Neural progenitor cell (in vitro differentiated cells): ENCODE measurements around the gene ARHGAP9. TPM values are rescaled to one million over a fixed set of nuclear protein-coding genes. Genes with fewer than 3 reads are reported as not detected.

Experiments
- DNase-seq: peaks from one replicate; pipeline ENCODE4 v3.0.0-alpha.2; 2016; ENCODE audit warnings: low spot score
- H2AFZ ChIP-seq: fragments of 200-600 bp; sonication (generic); replicated peaks from 2 replicates; pipeline ENCODE4 v1.6.1; 2016; ENCODE audit warnings: antibody characterized with exemption
- H3F3A ChIP-seq: fragments of 200-600 bp; sonication (generic); 2 replicates; pipeline ENCODE4 v1.6.1; 2016; ENCODE audit warnings: antibody characterized with exemption, low read depth
- H3K27ac ChIP-seq: fragments of 200-600 bp; sonication (generic); 2 replicates; pipeline ENCODE4 v1.5.1; 2016; ENCODE audit warnings: mild to moderate bottlenecking
- H3K27me3 ChIP-seq: fragments of 200-600 bp; sonication (generic); 2 replicates; pipeline ENCODE4 v1.6.1; 2016; ENCODE audit warnings: mild to moderate bottlenecking, moderate library complexity
- H3K36me3 ChIP-seq: fragments of 200-600 bp; sonication (generic); 2 replicates; pipeline ENCODE4 v1.5.1; 2016
- H3K4me1 ChIP-seq: fragments of 200-600 bp; sonication (generic); 2 replicates; pipeline ENCODE4 v1.6.1; 2016; ENCODE audit warnings: mixed run types
- H3K4me2 ChIP-seq: fragments of 200-600 bp; sonication (generic); 2 replicates; pipeline ENCODE4 v1.6.1; 2016
- H3K4me3 ChIP-seq: fragments of 200-600 bp; sonication (generic); 2 replicates; pipeline ENCODE4 v1.5.1; 2016
- H3K79me2 ChIP-seq: fragments of 200-600 bp; sonication (generic); 2 replicates; pipeline ENCODE4 v1.6.1; 2016; ENCODE audit warnings: low read depth
- H3K9ac ChIP-seq: fragments of 200-600 bp; sonication (generic); 2 replicates; pipeline ENCODE4 v1.6.1; 2016
- H3K9me3 ChIP-seq: fragments of 200-600 bp; sonication (generic); 2 replicates; pipeline ENCODE4 v1.5.1; 2016; ENCODE audit warnings: low read depth
- H4K20me1 ChIP-seq: fragments of 200-600 bp; sonication (generic); 2 replicates; pipeline ENCODE4 v1.6.1; 2016; ENCODE audit warnings: low read depth
- H3K27ac Mint-ChIP-seq: 3 replicates; pipeline ENCODE4 v1.8.0; 2021; ENCODE audit warnings: mixed read lengths
- H3K27me3 Mint-ChIP-seq: 2 replicates; pipeline ENCODE4 v1.8.0; 2022; ENCODE audit warnings: low read depth, mild to moderate bottlenecking, inconsistent platforms, moderate library complexity, mixed read lengths; ENCODE audit not compliant: insufficient read depth
- H3K36me3 Mint-ChIP-seq: 3 replicates; pipeline ENCODE4 v1.8.0; 2021; ENCODE audit warnings: mixed read lengths
- H3K4me1 Mint-ChIP-seq: 3 replicates; pipeline ENCODE4 v1.8.0; 2021; ENCODE audit warnings: mixed read lengths
- H3K4me3 Mint-ChIP-seq: 3 replicates; pipeline ENCODE4 v1.8.0; 2021; ENCODE audit warnings: mild to moderate bottlenecking, moderate library complexity, mixed read lengths
- H3K9me3 Mint-ChIP-seq: 3 replicates; pipeline ENCODE4 v1.8.0; 2020; ENCODE audit warnings: mixed read lengths
- EZH2 ChIP-seq: fragments of 200-600 bp; sonication (generic); IDR thresholded peaks from 2 replicates; pipeline ENCODE4 v1.6.1; 2017; ENCODE audit warnings: antibody characterized with exemption, mild to moderate bottlenecking, moderate library complexity
- EZH2phosphoT487 ChIP-seq: fragments of 200-600 bp; sonication (generic); IDR thresholded peaks from 2 replicates; pipeline ENCODE4 v1.6.1; 2017; ENCODE audit warnings: antibody characterized with exemption
- total RNA-seq: library from RNA; depleted of rRNA; stranded (reverse); fragments of >200 nt; gene quantifications from 2 replicates; pipeline ENCODE4 v1.2.3, GENCODE V29; 2015; ENCODE audit warnings: low replicate concordance
- TF ChIP-seq, protein P1 (sequence below): fragments of 200-600 bp; sonication (generic); IDR thresholded peaks from 2 replicates; pipeline ENCODE4 v1.5.1; 2017; ENCODE audit warnings: antibody characterized with exemption, mild to moderate bottlenecking

Gene ARHGAP9
- total RNA-seq, 1 donor from 2014 or later, result not detected

DNA sequence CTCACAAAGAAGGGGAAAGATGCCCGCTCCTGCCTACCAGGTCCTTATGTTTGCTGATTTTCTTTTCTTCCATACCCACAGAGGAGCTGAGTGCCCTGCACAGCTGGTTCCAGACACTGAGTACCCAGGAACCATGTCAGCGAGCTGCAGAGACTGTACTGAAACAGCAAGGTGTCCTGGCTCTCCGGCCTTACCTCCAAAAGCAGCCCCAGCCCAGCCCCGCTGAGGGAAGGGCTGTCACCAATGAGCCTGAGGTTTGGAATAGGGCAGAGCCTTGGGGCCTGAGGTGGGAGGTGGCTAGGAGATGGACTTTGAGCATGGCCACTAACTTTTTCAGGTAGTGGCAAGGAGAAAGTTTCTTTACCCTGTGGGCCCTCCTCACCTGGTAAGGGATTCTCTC is 10.5 kb upstream of the ARHGAP9 start:
- Mint-ChIP-seq H3K27ac (no peak overlapping the region), H3K4me3 (peak overlapping the region; percentile 48), H3K27me3 (peaks cover 2% of the 10 kb centered on the region), H3K4me1 (peaks cover 13% of the 10 kb centered on the region), H3K9me3 (no peaks in the 10 kb centered on the region), H3K36me3 (peaks cover 29% of the 10 kb centered on the region)
- Histone ChIP-seq H3K9me3 (no peaks in the 10 kb centered on the region), H3K27me3 (no peaks in the 10 kb centered on the region), H3K27ac (no peak overlapping the region), H3K4me1 (peaks cover 5% of the 10 kb centered on the region), H3K9ac (no peak overlapping the region), H4K20me1 (no peaks in the 10 kb centered on the region), H2AFZ (no peak overlapping the region), H3K4me2 (no peak overlapping the region), H3K36me3 (peaks cover 11% of the 10 kb centered on the region), H3F3A (peaks cover 42% of the 10 kb centered on the region), H3K4me3 (no peak overlapping the region), H3K79me2 (peaks cover 20% of the 10 kb centered on the region)
- no peak for DNase-seq
- TF ChIP-seq EZH2, result no peak
- TF ChIP-seq EZH2phosphoT487, result no peak
- TF ChIP-seq, protein P1, sequence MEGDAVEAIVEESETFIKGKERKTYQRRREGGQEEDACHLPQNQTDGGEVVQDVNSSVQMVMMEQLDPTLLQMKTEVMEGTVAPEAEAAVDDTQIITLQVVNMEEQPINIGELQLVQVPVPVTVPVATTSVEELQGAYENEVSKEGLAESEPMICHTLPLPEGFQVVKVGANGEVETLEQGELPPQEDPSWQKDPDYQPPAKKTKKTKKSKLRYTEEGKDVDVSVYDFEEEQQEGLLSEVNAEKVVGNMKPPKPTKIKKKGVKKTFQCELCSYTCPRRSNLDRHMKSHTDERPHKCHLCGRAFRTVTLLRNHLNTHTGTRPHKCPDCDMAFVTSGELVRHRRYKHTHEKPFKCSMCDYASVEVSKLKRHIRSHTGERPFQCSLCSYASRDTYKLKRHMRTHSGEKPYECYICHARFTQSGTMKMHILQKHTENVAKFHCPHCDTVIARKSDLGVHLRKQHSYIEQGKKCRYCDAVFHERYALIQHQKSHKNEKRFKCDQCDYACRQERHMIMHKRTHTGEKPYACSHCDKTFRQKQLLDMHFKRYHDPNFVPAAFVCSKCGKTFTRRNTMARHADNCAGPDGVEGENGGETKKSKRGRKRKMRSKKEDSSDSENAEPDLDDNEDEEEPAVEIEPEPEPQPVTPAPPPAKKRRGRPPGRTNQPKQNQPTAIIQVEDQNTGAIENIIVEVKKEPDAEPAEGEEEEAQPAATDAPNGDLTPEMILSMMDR, result no peak

DNA sequence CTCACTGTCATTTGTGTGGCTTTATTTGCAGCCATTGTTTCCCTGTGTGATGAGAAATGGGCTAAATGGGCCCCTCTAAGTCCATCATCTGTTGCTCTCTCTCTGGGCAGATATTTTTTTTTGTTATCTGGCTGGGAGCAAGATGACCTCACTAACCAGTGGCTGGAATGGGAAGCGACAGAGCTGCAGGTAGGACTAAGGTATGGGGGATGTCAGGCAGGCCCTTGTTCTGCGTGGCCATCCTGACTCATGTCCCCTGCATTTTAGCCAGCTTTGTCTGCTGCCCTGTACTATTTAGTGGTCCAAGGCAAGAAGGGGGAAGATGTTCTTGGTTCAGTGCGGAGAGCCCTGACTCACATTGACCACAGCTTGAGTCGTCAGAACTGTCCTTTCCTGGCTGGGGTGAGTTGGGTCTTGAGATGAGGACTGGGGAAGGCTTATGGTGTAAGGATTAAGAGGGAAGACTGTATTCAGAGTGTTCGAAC is 9.5 kb upstream of the ARHGAP9 start:
- no peaks in the 10 kb centered on the region for H3K9me3 Mint-ChIP-seq

DNA sequence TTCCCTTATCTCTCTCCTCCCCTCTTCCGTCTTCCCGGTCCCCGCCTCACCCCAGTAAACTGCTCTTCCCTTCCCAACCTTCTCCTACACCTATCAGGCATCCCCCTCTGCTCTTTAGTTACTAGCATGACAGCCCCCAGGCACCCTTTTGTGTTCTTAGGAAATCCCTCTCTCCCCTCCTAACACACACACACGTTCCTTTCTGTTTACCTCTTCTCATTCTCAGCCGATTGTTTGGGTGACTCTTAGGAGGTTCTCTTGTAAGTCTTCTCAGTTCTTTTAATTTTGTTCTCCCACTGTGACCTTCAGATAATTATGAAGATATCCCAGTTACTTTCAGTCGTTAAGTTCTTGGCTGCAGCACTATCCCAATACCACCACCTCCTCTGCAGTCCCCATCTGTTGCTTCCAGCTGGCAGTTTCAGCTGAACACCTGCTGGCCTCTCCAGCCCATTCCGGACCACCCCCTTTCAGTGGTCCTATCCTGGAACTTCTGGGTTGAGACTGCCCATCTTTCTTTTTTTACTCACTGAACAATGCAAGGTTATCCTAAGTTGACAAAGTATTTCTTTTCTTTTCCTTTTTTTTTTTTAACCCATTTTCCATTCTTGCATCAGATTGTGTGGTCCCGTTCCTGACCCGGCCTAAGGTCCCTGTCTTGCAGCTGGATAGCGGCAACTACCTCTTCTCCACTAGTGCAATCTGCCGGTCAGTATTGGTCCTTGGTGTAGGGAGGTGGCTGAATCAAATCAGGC is 8.9 kb upstream of the ARHGAP9 start:
- Histone ChIP-seq H3K4me2 (peak overlapping the region; percentile 97), H3K27ac (peak overlapping the region; percentile 23), H2AFZ (peak overlapping the region; percentile 53), H3K9ac (peak overlapping the region; percentile 94), H3K4me3 (peak overlapping the region; percentile 93), H3K4me1 (peaks cover 5% of the 10 kb centered on the region), H3K79me2 (peaks cover 20% of the 10 kb centered on the region), H3K27me3 (no peaks in the 10 kb centered on the region), H3K36me3 (peaks cover 8% of the 10 kb centered on the region), H3K9me3 (no peaks in the 10 kb centered on the region), H4K20me1 (no peaks in the 10 kb centered on the region), H3F3A (peaks cover 42% of the 10 kb centered on the region)
- TF ChIP-seq EZH2phosphoT487, result no peak
- TF ChIP-seq, protein P1, result no peak
- TF ChIP-seq EZH2, result no peak
- peak overlapping the region; percentile 42 for H3K27ac Mint-ChIP-seq
- peaks cover 13% of the 10 kb centered on the region for H3K4me1 Mint-ChIP-seq
- peaks cover 2% of the 10 kb centered on the region for H3K27me3 Mint-ChIP-seq
- peaks cover 26% of the 10 kb centered on the region for H3K36me3 Mint-ChIP-seq
- no peaks in the 10 kb centered on the region for H3K9me3 Mint-ChIP-seq
- peak overlapping the region; percentile 93 for H3K4me3 Mint-ChIP-seq
- DNase-seq, result peak; percentile 34

More for the DNA sequence above, 9.5 kb upstream of the ARHGAP9 start:
- Mint-ChIP-seq H3K4me1 (peaks cover 13% of the 10 kb centered on the region), H3K4me3 (peak overlapping the region; percentile 93), H3K27ac (no peak overlapping the region), H3K27me3 (peaks cover 2% of the 10 kb centered on the region), H3K36me3 (peaks cover 26% of the 10 kb centered on the region)
- no peaks in the 10 kb centered on the region for H4K20me1 ChIP-seq
- H3K36me3 ChIP-seq, result peaks cover 11% of the 10 kb centered on the region
- H3K4me1 ChIP-seq, result peaks cover 5% of the 10 kb centered on the region
- H3K4me2 ChIP-seq, result peak overlapping the region; percentile 97
- peaks cover 20% of the 10 kb centered on the region for H3K79me2 ChIP-seq
- H3F3A ChIP-seq, result peaks cover 42% of the 10 kb centered on the region
- no peak overlapping the region for H3K9ac ChIP-seq
- H3K4me3 ChIP-seq, result peak overlapping the region; percentile 93
- no peaks in the 10 kb centered on the region for H3K9me3 ChIP-seq
- no peak for DNase-seq
- H3K27ac ChIP-seq, result no peak overlapping the region
- no peaks in the 10 kb centered on the region for H3K27me3 ChIP-seq
- H2AFZ ChIP-seq, result no peak overlapping the region
- TF ChIP-seq, protein P1, result no peak
- no peak for TF ChIP-seq EZH2phosphoT487
